Dedifferentiated amniotic fluid mesenchymal stem cell (primary cell): Measurements from ENCODE around the gene ABCA2.

ENCODE experiments used
- DNase-seq: peaks from one replicate; pipeline ENCODE4 v3.0.0-alpha.2; 2016; ENCODE audit errors: extremely low spot score

The ABCA2 gene

GRCh38 chr9:136995772-136996311 lies 32.2 kb downstream of the ABCA2 start:
- no peak for DNase-seq

GRCh38 chr9:136995362-136995761 lies 32.7 kb downstream of the ABCA2 start:
- DNase-seq = no peak

GRCh38 chr9:136994888-136995230 lies 33.2 kb downstream of the ABCA2 start:
- DNase-seq = no peak

GRCh38 chr9:136994180-136994887 lies 33.7 kb downstream of the ABCA2 start:
- DNase-seq = no peak

GRCh38 chr9:136992819-136993369 lies 35.1 kb downstream of the ABCA2 start:
- no peak for DNase-seq

GRCh38 chr9:136991993-136992818 lies 35.8 kb downstream of the ABCA2 start, which contains the start of gene PAXX:
TSS of gene PAXX (plus strand) at chr9:136992422. CDS start at chr9:136992444, 22 bp downstream.
- DNase-seq = peak; percentile 83

- DNase-seq = no peak
Measured at GRCh38 chr9:136990242-136990911, 37.7 kb downstream of the ABCA2 start.

- no peak for DNase-seq
Measured at GRCh38 chr9:136988872-136989271, 39.2 kb downstream of the ABCA2 start.

GRCh38 chr9:136985853-136986252 lies 42.2 kb downstream of the ABCA2 start:
- no peak for DNase-seq

GRCh38 chr9:136985027-136985602 lies 42.9 kb downstream of the ABCA2 start:
- DNase-seq = no peak

- DNase-seq = no peak
Measured at GRCh38 chr9:136984464-136985026, 43.5 kb downstream of the ABCA2 start.

GRCh38 chr9:136983656-136984314 lies 44.3 kb downstream of the ABCA2 start:
- DNase-seq = no peak

- no peak for DNase-seq
Measured at GRCh38 chr9:136983167-136983566, 44.9 kb downstream of the ABCA2 start.

- no peak for DNase-seq
Measured at GRCh38 chr9:136982232-136983051, 45.6 kb downstream of the ABCA2 start, which contains the start of gene LCNL1. TSS of gene LCNL1 (plus strand) at chr9:136982993. CDS start at chr9:136983587, 594 bp downstream.

GRCh38 chr9:136981588-136982231 lies 46.3 kb downstream of the ABCA2 start:
- no peak for DNase-seq

GRCh38 chr9:136980669-136981478 lies 47.2 kb downstream of the ABCA2 start:
- DNase-seq = no peak

GRCh38 chr9:136979769-136980587 lies 48.1 kb downstream of the ABCA2 start:
- DNase-seq = no peak
